GM18499 (cell line): Measurements from ENCODE around the gene ADCYAP1.

ENCODE experiments used
- ATAC-seq: cut with Tn5 transposase; IDR thresholded peaks from one replicate; pipeline ENCODE4 v1.9.1; 2021; ENCODE audit warnings: moderate number of reproducible peaks; ENCODE audit not compliant: insufficient read depth, unreplicated experiment

Gene ADCYAP1

DNA sequence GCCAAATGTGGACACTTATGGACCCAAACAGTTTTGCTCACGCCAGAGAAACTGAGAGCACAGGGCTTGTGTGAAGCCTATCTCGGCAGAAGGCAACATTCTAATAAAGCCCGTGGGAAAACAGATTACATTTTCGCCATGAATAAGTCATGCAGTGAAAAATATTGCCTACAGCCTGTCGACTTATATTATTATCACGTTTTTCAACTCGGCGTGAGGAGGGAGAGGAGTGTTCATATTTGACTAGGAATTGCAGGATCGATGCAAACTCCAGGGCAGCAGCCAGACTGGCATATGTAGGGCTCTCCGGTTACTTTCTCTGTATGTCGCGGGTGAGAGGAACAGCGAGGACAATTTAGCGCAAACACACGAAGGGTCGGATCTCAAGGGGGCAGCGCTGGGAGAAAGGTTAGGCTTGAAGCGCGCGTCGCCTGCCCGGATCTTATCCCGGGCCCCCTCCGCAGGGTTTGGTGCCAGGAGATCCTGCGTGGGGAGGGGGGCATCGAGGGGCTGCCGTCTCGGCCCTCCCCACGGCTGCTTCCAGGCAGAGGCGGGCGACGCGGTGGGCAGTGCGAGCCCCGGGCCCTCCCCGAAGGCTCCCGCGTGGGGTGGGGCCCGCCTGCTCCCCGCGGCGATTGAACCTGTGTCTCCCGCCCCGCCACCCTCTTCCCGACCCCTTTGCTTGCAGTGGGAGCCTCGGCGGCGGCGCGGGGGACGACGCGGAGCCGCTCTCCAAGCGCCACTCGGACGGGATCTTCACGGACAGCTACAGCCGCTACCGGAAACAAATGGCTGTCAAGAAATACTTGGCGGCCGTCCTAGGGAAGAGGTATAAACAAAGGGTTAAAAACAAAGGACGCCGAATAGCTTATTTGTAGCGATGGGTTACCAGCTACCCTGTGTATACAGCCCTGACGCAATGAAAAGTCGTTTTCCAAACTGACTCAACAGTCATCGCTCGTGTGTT lies 4.4 kb downstream of the ADCYAP1 start:
- no peak for ATAC-seq

DNA sequence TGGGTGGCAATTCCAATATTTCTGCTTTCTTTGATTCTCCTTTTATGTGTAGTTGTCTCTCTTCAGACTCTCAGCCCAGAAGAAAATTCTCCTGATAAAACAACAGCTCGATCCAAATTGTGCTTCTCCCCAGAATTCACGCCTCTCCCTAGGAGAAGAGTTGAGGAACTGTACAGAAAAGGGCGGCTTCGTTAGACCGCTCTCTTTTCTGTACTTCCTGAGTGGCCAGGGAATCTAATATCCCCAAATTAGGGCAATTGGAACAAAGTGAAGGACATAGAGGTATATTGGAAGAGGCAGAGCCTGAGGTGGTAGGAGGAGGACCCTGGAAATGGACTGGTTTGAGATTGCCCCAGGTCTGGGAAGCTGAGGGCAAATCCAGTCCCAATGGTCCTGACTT lies 5.6 kb downstream of the ADCYAP1 start:
- no peak for ATAC-seq

DNA sequence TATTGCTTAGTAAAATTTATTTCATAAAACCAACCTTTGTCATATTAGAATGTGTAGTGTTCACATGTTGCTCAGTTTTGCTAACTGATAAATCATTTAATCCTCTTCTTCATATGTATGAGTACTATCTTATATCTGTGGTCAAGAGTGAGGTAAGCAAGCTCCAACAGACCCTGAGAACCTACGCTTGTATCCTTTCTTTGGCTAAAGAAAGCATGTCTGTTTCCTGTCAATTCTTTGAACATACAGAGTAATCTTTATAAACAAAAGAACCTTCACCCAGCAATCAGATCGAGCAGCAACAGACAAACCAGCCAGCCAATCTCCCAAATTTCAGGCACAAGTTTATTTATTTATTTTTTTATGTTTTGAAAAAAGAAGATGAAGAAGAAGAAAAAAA lies 6.4 kb downstream of the ADCYAP1 start:
- no peak for ATAC-seq

DNA sequence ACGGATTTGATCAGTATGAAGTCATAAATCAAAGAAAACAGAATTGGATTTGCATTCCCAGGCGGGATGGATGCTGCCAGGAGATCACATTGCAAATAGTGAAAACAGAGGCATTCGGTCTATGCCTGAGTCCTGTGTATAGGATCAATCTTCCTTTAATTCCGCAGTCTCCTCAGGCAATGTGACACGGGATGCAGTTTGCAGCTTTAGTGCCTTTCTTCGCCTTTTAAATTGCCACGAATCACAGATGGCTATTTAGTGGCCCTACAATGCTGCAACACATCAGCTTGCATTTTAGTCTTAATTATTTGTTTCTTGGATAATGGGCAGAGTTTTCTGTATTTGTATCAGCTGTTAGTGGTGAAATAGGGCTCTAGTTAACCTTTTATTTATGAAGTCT lies 6.8 kb downstream of the ADCYAP1 start:
- no peak for ATAC-seq

DNA sequence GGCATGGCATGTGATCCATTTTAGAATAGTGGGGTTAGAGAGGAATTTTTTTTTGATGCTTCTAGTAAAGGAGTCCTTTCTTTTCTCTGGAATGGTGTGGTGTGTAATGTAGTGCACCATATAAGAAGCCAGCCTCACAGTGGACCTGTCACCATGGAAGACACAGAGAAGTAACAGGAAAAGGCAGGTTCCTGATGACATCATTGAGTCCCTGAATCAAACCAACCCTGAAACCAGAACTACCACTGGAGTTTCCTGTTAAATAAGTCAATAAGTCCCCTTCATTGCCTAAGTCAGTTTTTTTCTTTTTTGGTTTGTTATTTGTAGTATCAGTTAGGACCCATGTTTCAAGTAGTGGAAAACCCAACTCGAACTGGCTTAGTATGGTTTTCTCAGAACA lies 11.9 kb downstream of the ADCYAP1 start:
- no peak for ATAC-seq

DNA sequence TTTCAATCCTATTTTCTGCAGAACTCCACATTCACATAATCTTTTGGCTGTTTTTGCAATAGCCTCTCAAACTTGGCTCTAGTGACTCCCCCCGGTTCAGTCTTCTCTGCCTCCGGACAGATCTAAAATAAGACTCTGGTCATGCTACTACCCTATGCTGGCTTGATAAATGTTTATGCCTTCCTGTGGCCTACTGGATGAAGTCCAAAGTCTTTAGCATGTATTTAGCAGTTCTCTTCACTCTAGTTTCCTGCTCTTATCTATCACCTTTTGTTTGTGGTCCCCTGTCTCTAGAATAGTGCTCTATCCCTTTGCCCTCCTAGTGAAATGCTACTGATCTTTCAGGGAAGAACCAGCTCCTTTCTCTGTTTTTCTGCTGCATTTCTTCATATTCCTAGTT lies 14.4 kb downstream of the ADCYAP1 start:
- no peak for ATAC-seq

DNA sequence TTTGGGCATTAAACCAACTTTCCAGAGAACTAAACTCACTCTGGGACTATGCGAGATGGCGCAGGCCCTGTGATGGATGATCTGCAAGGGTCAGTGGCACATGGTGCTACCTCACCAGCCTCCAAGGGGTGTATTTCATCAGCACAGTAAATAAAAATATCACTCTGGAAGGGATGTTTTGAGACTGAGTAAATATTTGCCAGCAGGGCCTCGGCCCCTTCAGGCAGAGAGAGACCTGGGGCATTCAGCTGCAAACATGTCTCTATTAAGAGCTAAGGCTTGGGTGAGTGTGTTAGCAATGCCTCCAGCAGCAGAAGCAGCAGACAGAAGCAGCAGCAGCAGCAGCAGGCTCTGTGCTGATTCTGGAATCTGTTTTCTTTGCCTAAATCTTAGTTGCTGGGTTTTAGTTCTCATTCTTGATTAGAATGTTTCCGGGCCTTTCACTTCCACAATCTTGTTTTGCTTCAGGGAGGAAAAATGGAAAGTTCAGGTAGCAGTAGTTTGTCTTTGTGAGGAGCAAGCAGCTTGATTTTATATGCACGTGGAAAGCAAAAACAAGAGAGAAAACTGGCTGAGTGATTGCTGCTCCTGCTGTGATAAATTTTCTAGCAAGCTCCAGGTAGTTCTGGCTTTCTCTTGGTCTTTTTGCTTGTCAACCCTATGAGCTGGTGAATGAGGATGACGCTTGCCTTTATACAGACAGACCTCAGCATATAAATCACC lies 18.6 kb downstream of the ADCYAP1 start:
- no peak for ATAC-seq

DNA sequence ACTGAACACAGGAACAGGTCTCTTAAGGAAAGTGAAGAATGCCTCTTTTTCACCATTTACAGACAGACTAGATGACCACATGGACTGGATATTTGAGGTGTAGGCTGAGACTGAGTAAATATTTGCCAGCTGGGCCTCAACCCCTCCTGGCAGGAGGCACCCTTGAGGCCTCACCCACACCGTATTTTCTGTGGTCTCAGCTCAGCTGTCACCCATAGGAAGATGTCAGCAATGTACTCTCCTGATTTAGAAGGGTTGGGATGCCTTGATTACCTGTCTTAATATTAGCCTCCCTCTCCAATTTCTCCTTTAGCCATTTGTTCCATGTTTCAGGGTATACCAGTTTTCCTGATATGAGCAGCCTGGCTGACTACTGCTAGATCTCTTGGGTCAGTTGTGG lies 20.3 kb downstream of the ADCYAP1 start:
- ATAC-seq: no peak

DNA sequence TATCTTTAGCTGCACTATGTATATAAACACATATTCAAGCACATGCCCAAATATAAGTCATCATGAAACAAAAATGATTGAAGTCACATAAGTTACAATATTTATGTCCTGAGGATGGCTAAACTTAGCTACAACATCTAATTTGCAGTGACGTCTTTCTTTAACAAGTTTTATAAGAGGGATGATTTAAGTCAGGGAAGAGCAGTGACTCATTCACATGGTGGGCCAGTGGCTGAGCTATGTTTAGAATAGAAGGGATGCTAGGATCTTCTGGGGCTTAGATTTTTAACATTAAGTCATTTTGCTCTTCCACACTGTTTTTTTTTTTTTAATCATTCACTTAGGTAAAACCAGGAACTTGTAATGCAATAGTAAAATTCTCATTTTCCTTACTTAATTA lies 22.3 kb downstream of the ADCYAP1 start:
- no peak for ATAC-seq

DNA sequence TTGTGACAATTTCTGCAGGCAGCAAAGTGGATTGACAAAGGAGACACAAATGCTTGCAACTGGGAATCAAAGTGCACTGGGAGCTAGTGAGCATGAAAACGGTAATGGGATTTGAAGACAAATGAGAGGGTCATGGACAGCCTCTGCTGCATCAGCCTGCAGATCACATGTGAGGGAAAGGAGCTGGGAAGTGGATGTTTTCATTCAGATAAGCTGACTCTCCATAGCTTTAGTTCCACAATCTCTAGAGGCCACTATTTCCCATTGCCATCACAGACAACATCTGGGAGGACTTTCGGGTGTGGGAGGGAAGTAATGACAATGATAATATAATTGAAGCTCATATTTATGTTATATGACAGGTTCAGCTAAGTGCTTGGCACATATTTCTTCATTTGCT lies 28.4 kb downstream of the ADCYAP1 start:
- ATAC-seq: no peak

DNA sequence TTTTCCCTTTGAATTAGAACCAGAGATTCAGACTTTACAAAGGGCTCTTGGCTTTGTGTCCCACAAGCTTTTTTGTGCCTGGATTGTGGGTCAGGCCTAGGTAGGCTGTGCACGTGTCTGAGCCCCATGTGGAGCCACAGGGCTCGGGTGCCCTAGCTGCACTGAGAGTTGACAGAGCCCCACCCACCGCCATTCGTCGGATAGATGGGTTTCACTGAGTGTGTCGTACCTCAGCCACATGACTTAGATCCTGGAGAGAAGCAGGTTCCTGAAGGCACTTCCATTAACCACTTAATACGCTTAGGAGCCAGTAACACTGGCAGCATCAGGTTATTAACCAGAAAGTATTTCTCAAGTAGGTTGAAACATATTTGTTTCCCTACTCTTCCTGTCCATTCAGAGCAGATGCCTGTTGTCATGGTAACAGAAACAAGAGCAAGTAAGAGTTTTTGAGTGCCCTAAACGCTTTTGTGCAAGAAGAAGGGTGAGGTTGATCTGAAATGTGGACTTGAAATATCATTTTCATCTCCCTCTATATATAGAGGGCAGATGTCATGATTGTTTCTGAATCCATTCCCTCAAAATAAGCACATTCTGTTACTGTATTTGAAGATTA lies 30.0 kb downstream of the ADCYAP1 start:
- ATAC-seq: no peak

DNA sequence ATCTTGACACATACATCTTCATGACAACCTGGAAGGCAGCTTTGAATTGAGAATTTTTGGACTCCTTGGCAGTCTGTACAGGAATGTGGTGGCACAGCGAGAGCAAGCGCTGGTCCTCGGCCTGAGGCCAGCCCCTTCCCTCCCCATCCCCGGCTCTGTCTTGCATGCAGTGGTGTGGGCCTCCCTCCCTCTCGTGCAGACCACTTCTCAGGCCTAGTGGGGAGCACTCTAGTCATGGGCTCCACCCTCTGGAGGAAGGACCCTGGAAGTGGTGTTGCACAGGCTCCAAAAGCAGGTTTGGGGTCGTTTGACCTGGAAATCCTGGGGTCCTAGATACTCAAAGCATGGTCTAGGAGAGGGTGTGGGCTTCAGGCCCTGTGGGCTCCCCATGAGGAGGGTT lies 32.3 kb downstream of the ADCYAP1 start:
- no peak for ATAC-seq

DNA sequence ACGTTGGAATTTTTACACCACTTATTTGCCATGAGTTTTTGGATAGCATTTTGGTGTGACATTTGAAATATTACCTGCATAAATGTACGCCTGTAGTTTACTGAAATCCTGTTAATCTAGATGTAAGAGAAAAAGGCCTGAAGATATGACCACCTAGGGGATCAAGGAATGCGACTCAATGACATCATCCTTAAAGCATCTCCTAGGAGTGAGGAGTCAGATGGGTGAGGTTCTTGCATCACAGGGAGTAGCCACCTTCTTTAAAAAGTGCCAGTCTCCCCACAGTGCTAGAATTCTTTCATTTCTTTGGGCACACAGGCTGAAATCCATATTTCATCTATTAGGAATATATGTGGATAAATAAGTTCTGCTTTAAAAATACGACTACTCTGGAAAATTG lies 34.5 kb downstream of the ADCYAP1 start:
- no peak for ATAC-seq

DNA sequence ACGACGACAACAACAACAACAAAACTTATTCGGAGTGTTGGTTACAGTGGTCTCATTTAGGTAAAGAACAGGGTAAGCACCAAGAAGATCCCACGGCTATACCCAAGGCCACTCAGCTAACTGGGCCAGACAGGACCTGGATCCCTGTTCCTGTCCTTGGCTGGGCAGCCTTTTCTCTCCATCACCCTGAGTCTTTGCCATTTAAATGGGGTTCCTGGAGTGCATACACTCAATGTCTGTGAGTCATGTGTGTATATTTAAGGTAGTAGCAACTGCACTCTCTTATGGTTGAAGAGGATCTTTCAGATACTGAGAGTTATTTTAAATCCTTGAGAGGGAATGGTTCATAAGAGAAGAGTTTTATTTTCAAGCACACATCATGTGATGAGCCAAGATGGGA lies 35.3 kb downstream of the ADCYAP1 start:
- ATAC-seq: no peak

DNA sequence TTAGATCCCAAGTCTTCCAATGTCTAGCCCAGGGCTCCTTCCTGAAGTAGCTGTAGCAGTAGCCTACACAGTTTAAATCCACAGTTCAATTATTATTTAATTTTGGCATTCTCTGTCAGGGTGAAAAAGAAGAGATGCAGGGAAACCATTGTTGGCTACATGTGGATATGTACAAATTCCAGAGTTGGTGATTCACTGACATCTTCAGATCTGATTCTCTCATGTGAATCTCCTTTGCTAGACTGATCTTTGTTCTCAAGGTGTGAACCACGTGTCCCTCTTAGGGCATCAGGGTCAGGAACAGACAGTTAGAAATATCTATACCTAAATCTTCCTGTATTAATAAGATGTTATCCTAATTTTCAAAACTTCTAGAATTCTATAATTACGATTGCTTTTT lies 36.7 kb downstream of the ADCYAP1 start:
- no peak for ATAC-seq

DNA sequence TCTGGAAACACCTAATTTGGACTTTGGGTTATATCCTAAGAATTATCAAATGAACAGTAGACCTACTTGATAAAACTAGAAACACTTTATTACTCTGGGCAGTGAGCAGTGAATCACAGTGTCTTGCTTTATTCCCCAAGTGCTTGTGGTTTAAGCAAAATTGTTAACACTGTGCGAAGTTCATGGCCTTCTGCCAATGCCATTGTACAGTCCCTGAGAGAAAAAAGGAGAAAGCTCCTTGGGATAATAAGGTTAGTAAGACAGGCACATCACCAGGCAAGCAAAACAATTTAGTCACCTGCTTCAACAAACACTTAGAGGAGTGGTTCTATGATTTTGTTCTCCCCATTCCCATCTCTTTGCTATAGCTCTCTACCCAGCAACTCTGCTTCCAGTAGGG lies 39.8 kb downstream of the ADCYAP1 start:
- no peak for ATAC-seq

DNA sequence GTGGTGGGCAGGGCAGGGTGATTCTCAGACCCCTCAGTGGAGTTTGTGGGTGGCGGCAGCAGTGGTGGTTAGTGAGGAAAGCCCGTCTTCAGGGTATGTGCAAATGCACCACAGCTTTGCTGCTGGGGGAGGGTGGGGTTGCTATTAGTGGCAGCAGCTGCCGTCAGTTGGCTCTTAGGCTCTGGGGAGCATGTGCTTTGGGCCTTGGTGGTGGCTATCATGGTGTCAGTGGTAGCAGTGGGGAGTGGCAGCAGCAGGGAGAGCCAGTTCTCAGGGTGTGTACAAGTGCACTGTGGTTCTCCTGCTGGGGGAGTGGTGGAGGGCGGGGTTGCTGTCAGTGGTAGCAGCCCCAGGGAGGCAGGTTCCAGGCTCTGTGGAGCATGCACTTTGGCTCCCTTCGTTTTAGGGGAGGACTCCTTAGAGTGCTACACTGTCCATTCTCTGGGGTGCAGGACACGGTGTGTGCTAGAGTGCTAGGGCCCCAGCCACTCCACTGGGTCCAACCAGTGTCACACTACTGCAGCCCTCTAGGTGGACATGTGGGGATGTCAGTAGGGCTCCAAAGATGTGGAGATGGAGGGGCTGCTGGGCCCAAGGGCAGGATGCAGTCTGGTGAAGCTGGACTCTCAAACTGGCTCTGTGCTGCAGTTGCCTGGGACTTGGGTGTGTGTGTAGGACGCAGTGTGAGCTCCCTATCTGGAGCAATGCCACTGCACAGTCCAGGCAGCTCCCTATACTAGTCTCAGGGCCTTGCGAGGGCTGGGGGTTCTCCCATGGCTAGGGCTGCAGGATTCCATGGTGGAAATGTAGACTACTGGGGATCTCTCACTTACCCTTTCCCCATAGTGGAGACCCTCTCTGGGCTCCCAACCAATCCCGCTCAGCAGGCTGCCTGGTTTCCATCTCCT lies 45.3 kb downstream of the ADCYAP1 start:
- ATAC-seq: no peak

DNA sequence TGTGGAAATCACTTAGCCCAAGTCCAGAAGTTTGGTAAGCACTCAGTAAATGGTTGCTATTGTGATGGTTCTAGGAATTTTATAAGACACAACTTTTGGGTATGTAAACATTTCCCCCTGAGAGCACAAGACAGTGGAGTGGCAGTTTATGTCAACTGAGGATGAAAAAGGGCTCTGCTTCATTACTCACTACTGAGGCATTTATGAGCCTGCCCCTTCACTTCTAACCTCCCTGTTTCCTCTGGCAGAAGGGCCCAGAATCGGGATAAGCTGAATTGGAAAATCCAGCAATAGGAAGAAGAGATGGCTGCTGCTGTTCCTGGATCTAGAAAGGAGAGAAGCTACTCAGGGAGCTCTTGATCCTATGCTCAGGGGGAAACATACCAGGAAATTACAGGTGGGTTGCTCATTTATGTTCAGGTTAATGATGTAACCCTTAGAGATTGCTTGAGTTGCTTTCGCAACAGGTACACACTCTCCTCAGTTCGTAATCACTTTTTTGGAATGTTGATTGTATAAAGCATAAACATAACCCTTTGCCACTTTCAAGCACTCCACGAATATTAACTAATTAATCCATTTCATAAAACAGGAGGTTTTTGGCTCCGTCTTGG lies 46.3 kb downstream of the ADCYAP1 start:
- no peak for ATAC-seq

DNA sequence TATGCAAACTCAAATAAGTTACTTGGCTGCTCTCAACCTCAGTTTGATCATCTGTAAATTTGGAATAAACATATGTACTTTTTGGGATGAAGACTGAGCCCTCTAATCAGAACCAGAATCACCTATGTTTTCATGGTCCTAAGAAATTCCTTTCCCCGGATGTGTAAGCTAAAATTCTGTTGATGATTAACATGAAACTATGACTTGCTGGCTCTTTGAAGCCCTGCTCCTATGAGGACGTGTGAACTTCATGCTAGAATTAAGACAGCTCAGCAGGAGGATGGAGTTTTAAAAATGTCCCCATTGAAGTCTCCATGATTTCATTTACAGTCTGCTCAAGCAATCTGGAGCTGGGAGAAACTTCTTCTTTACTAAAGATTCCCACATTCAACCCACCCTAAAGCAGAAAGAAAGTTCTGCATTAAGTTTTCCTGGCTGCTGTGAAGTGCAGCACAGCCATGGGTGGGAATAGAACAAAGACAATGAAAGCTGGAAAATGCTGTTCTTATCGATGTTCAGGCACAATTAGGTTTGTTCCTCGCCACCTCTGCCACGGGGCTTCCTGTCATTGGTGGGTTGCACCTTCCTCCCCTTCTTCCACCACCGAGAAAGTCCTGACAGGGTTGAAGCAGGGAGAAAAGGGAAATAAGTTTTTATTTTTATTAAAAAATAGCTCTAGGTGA lies 50.9 kb downstream of the ADCYAP1 start:
- ATAC-seq: no peak
